Measurements from ENCODE around the gene DXO. TPM values are rescaled to one million over a fixed set of nuclear protein-coding genes. Genes with fewer than 3 reads are reported as not detected.

The DXO gene
- total and polyA plus RNA-seq, 2 donors = 11.8 to 27.3 TPM

GRCh38 chr6:31971279-31971992 is 502 bp downstream of the DXO start:
- peaks cover 41% of the 10 kb centered on the region in 2 donors for H3K36me3 ChIP-seq (ENCODE audit: control insufficient read depth in 2 of 2, insufficient read depth in 2 of 2, low read length in 1 of 2)
- DNase-seq (ENCODE audit: low read depth in 6 of 9, low spot score in 9 of 9) = no peak
- H3K9me3 ChIP-seq (ENCODE audit: control insufficient read depth in 2 of 2, insufficient read depth in 1 of 2, low read length in 1 of 2) = peaks cover 1 to 3% of the 10 kb centered on the region in 2 donors
- H3K27ac ChIP-seq (ENCODE audit: low read depth in 1 of 2, low read length in 1 of 2) = peak overlapping the region; percentile 99
- H3K4me3 ChIP-seq (ENCODE audit: low read length in 2 of 2) = peak overlapping the region; percentile 78 to 99
- H3K4me1 ChIP-seq (ENCODE audit: control insufficient read depth in 2 of 2, insufficient read depth in 2 of 2, low read length in 2 of 2) = peaks cover 18 to 24% of the 10 kb centered on the region in 2 donors
- H3K27me3 ChIP-seq (ENCODE audit: control insufficient read depth in 2 of 2, insufficient read depth in 1 of 2, low read length in 1 of 2) = no peaks in the 10 kb centered on the region
- WGBS = 31% methylated on average over 29 of the region's 29 CpGs

GRCh38 chr6:31970604-31971271 is 1.2 kb downstream of the DXO start:
- Histone ChIP-seq H3K4me3 (ENCODE audit: low read length in 2 of 2) (peak overlapping the region; percentile 78 to 99), H3K27ac (ENCODE audit: low read depth in 1 of 2, low read length in 1 of 2) (peak overlapping the region; percentile 99), H3K4me1 (ENCODE audit: control insufficient read depth in 2 of 2, insufficient read depth in 2 of 2, low read length in 2 of 2) (peaks cover 18 to 24% of the 10 kb centered on the region in 2 donors), H3K9me3 (ENCODE audit: control insufficient read depth in 2 of 2, insufficient read depth in 1 of 2, low read length in 1 of 2) (peaks cover 1 to 3% of the 10 kb centered on the region in 2 donors), H3K27me3 (ENCODE audit: control insufficient read depth in 2 of 2, insufficient read depth in 1 of 2, low read length in 1 of 2) (no peaks in the 10 kb centered on the region), H3K36me3 (ENCODE audit: control insufficient read depth in 2 of 2, insufficient read depth in 2 of 2, low read length in 1 of 2) (peaks cover 47 to 48% of the 10 kb centered on the region in 2 donors)
- WGBS = 94% methylated on average over 18 of the region's 18 CpGs
- DNase-seq (ENCODE audit: low read depth in 6 of 9, low spot score in 9 of 9) = no peak

- Histone ChIP-seq H3K27ac (ENCODE audit: low read depth in 1 of 2, low read length in 1 of 2) (no peak overlapping the region), H3K4me3 (ENCODE audit: low read length in 2 of 2) (no peak overlapping the region), H3K4me1 (ENCODE audit: control insufficient read depth in 2 of 2, insufficient read depth in 2 of 2, low read length in 2 of 2) (peaks cover 18 to 24% of the 10 kb centered on the region in 2 donors), H3K27me3 (ENCODE audit: control insufficient read depth in 2 of 2, insufficient read depth in 1 of 2, low read length in 1 of 2) (no peaks in the 10 kb centered on the region), H3K36me3 (ENCODE audit: control insufficient read depth in 2 of 2, insufficient read depth in 2 of 2, low read length in 1 of 2) (peaks cover 52 to 54% of the 10 kb centered on the region in 2 donors), H3K9me3 (ENCODE audit: control insufficient read depth in 2 of 2, insufficient read depth in 1 of 2, low read length in 1 of 2) (peaks cover 1 to 3% of the 10 kb centered on the region in 2 donors)
- WGBS = 96% methylated on average over 17 of the region's 17 CpGs
- DNase-seq (ENCODE audit: low read depth in 6 of 9, low spot score in 9 of 9) = no peak
Observed at GRCh38 chr6:31969712-31970603, 2.0 kb downstream of the DXO start.

GRCh38 chr6:31968791-31969711 is 2.9 kb downstream of the DXO start:
- no peaks in the 10 kb centered on the region for H3K27me3 ChIP-seq (ENCODE audit: control insufficient read depth in 2 of 2, insufficient read depth in 1 of 2, low read length in 1 of 2)
- peaks cover 1 to 3% of the 10 kb centered on the region in 2 donors for H3K9me3 ChIP-seq (ENCODE audit: control insufficient read depth in 2 of 2, insufficient read depth in 1 of 2, low read length in 1 of 2)
- H3K36me3 ChIP-seq (ENCODE audit: control insufficient read depth in 2 of 2, insufficient read depth in 2 of 2, low read length in 1 of 2) = peaks cover 60 to 61% of the 10 kb centered on the region in 2 donors
- WGBS = 94% methylated on average over 23 of the region's 23 CpGs
- no peak overlapping the region for H3K27ac ChIP-seq (ENCODE audit: low read depth in 1 of 2, low read length in 1 of 2)
- no peak for DNase-seq (ENCODE audit: low read depth in 6 of 9, low spot score in 9 of 9)
- H3K4me1 ChIP-seq (ENCODE audit: control insufficient read depth in 2 of 2, insufficient read depth in 2 of 2, low read length in 2 of 2) = peaks cover 18 to 24% of the 10 kb centered on the region in 2 donors
- H3K4me3 ChIP-seq (ENCODE audit: low read length in 2 of 2) = no peak overlapping the region

- Histone ChIP-seq H3K27ac (ENCODE audit: low read depth in 1 of 2, low read length in 1 of 2) (no peak overlapping the region), H3K9me3 (ENCODE audit: control insufficient read depth in 2 of 2, insufficient read depth in 1 of 2, low read length in 1 of 2) (peaks cover 1 to 3% of the 10 kb centered on the region in 2 donors), H3K4me1 (ENCODE audit: control insufficient read depth in 2 of 2, insufficient read depth in 2 of 2, low read length in 2 of 2) (peaks cover 18 to 24% of the 10 kb centered on the region in 2 donors), H3K27me3 (ENCODE audit: control insufficient read depth in 2 of 2, insufficient read depth in 1 of 2, low read length in 1 of 2) (no peaks in the 10 kb centered on the region), H3K36me3 (ENCODE audit: control insufficient read depth in 2 of 2, insufficient read depth in 2 of 2, low read length in 1 of 2) (peaks cover 68% of the 10 kb centered on the region in 2 donors), H3K4me3 (ENCODE audit: low read length in 2 of 2) (no peak overlapping the region)
- no peak for DNase-seq (ENCODE audit: low read depth in 6 of 9, low spot score in 9 of 9)
- WGBS = 96% methylated on average over 11 of the region's 11 CpGs
Observed at GRCh38 chr6:31968326-31968725, 3.6 kb downstream of the DXO start.

GRCh38 chr6:31967926-31968320 is 4.0 kb downstream of the DXO start:
- no peaks in the 10 kb centered on the region for H3K27me3 ChIP-seq (ENCODE audit: control insufficient read depth in 2 of 2, insufficient read depth in 1 of 2, low read length in 1 of 2)
- H3K9me3 ChIP-seq (ENCODE audit: control insufficient read depth in 2 of 2, insufficient read depth in 1 of 2, low read length in 1 of 2) = peaks cover 1 to 3% of the 10 kb centered on the region in 2 donors
- no peak for DNase-seq (ENCODE audit: low read depth in 6 of 9, low spot score in 9 of 9)
- H3K36me3 ChIP-seq (ENCODE audit: control insufficient read depth in 2 of 2, insufficient read depth in 2 of 2, low read length in 1 of 2) = peaks cover 72% of the 10 kb centered on the region in 2 donors
- H3K27ac ChIP-seq (ENCODE audit: low read depth in 1 of 2, low read length in 1 of 2) = no peak overlapping the region
- H3K4me3 ChIP-seq (ENCODE audit: low read length in 2 of 2) = no peak overlapping the region
- WGBS = 95% methylated on average over 3 of the region's 3 CpGs
- peaks cover 16 to 22% of the 10 kb centered on the region in 2 donors for H3K4me1 ChIP-seq (ENCODE audit: control insufficient read depth in 2 of 2, insufficient read depth in 2 of 2, low read length in 2 of 2)

- peaks cover 12 to 17% of the 10 kb centered on the region in 2 donors for H3K4me1 ChIP-seq (ENCODE audit: control insufficient read depth in 2 of 2, insufficient read depth in 2 of 2, low read length in 2 of 2)
- no peak overlapping the region for H3K27ac ChIP-seq (ENCODE audit: low read depth in 1 of 2, low read length in 1 of 2)
- H3K9me3 ChIP-seq (ENCODE audit: control insufficient read depth in 2 of 2, insufficient read depth in 1 of 2, low read length in 1 of 2) = peaks cover 0 to 3% of the 10 kb centered on the region in 2 donors
- no peak for DNase-seq (ENCODE audit: low read depth in 6 of 9, low spot score in 9 of 9)
- no peaks in the 10 kb centered on the region for H3K27me3 ChIP-seq (ENCODE audit: control insufficient read depth in 2 of 2, insufficient read depth in 1 of 2, low read length in 1 of 2)
- peaks cover 78 to 79% of the 10 kb centered on the region in 2 donors for H3K36me3 ChIP-seq (ENCODE audit: control insufficient read depth in 2 of 2, insufficient read depth in 2 of 2, low read length in 1 of 2)
- no peak overlapping the region for H3K4me3 ChIP-seq (ENCODE audit: low read length in 2 of 2)
- WGBS = 95% methylated on average over 10 of the region's 10 CpGs
Observed at GRCh38 chr6:31966997-31967925, 4.7 kb downstream of the DXO start.

All from thymus (tissue), 11 donors.